Mesenchymal stem cell (in vitro differentiated cells and primary cell): Measurements from ENCODE around the gene PIAS2.

ENCODE experiments used
- DNase-seq: peaks from one replicate; pipeline ENCODE4 v3.0.0-alpha.2; 2013
- H2AFZ ChIP-seq: one replicate; pipeline ENCODE4 v1.6.1; 2013; ENCODE audit warnings: low read depth, mild to moderate bottlenecking, control low read depth, inconsistent platforms, low read length, moderate library complexity
- H2AK5ac ChIP-seq: 2 replicates; pipeline ENCODE4 v1.6.1; 2013; ENCODE audit warnings: low read length, moderate library complexity, mild to moderate bottlenecking, inconsistent platforms; ENCODE audit not compliant: severe bottlenecking
- H2BK120ac ChIP-seq: one replicate; pipeline ENCODE4 v1.6.1; 2013; ENCODE audit warnings: low read depth, mild to moderate bottlenecking, inconsistent platforms, low read length, moderate library complexity
- H2BK12ac ChIP-seq, 2 experiments: one replicate each; pipeline ENCODE4 v1.6.1; 2013; ENCODE audit warnings: inconsistent platforms in 2 of 2, low read length in 2 of 2, mild to moderate bottlenecking in 2 of 2, moderate library complexity in 2 of 2, control low read depth in 1 of 2
- H2BK15ac ChIP-seq: one replicate; pipeline ENCODE4 v1.6.1; 2013; ENCODE audit warnings: mild to moderate bottlenecking, low read depth, inconsistent platforms; ENCODE audit not compliant: poor library complexity, severe bottlenecking
- H2BK5ac ChIP-seq: 2 replicates; pipeline ENCODE4 v1.6.1; 2013; ENCODE audit warnings: low read depth, mild to moderate bottlenecking, low read length, control low read depth, inconsistent platforms; ENCODE audit not compliant: poor library complexity, severe bottlenecking
- H3K14ac ChIP-seq, 2 experiments: one replicate each; pipeline ENCODE4 v1.6.1; 2013; ENCODE audit warnings: inconsistent platforms in 2 of 2, low read length in 2 of 2, control low read depth in 1 of 2, mild to moderate bottlenecking in 1 of 2, moderate library complexity in 1 of 2
- H3K18ac ChIP-seq, 2 experiments: one replicate each; pipeline ENCODE4 v1.6.1; 2013; ENCODE audit warnings: inconsistent platforms in 2 of 2, low read length in 2 of 2, control low read depth in 1 of 2, low read depth in 1 of 2, mild to moderate bottlenecking in 1 of 2
- H3K23ac ChIP-seq, 2 experiments: one replicate each; pipeline ENCODE4 v1.6.1; 2013; ENCODE audit warnings: inconsistent platforms in 2 of 2, low read length in 2 of 2, mild to moderate bottlenecking in 2 of 2, moderate library complexity in 2 of 2, control low read depth in 1 of 2
- H3K27ac ChIP-seq: 2 replicates; pipeline ENCODE4 v1.5.1; 2013; ENCODE audit warnings: mild to moderate bottlenecking, moderate library complexity, low read length, control low read depth, inconsistent platforms; ENCODE audit not compliant: poor library complexity, severe bottlenecking
- H3K27me3 ChIP-seq, 2 experiments: 2 replicates each; pipeline versions ENCODE4 v1.6.1 to v1.7.0; 2013; ENCODE audit warnings: low read length in 2 of 2, mild to moderate bottlenecking in 2 of 2, moderate library complexity in 2 of 2, control low read depth in 1 of 2, inconsistent platforms in 1 of 2; ENCODE audit not compliant: control insufficient read depth in 1 of 2, insufficient read depth in 1 of 2
- H3K36me3 ChIP-seq, 2 experiments: 2 replicates each; pipeline versions ENCODE4 v1.6.1 to v1.7.0; 2013; ENCODE audit warnings: low read length in 2 of 2, control low read depth in 1 of 2, inconsistent platforms in 1 of 2, low read depth in 1 of 2, mild to moderate bottlenecking in 1 of 2; ENCODE audit not compliant: insufficient read depth in 2 of 2, control insufficient read depth in 1 of 2
- H3K4ac ChIP-seq, 2 experiments: one replicate each; pipeline ENCODE4 v1.6.1; 2013; ENCODE audit warnings: inconsistent platforms in 2 of 2, low read length in 2 of 2, mild to moderate bottlenecking in 2 of 2, moderate library complexity in 2 of 2, control low read depth in 1 of 2, low read depth in 1 of 2
- H3K4me1 ChIP-seq: 2 replicates; pipeline ENCODE4 v1.6.1; 2013; ENCODE audit warnings: low read depth, low read length, control low read depth; ENCODE audit not compliant: control insufficient read depth, insufficient read depth
- H3K4me2 ChIP-seq: 2 replicates; pipeline ENCODE4 v1.6.1; 2013; ENCODE audit warnings: low read length, mild to moderate bottlenecking, inconsistent platforms; ENCODE audit not compliant: poor library complexity, severe bottlenecking
- H3K4me3 ChIP-seq, 2 experiments: 2 replicates each; pipeline versions ENCODE4 v1.5.1 to v1.7.0; 2013; ENCODE audit warnings: low read length in 2 of 2, mild to moderate bottlenecking in 2 of 2, control low read depth in 1 of 2, low read depth in 1 of 2; ENCODE audit not compliant: insufficient read depth in 1 of 2
- H3K79me1 ChIP-seq: replicated peaks from 2 replicates; pipeline ENCODE4 v1.6.1; 2013; ENCODE audit warnings: mild to moderate bottlenecking, control low read depth, low read length, inconsistent platforms; ENCODE audit not compliant: poor library complexity, severe bottlenecking
- H3K9ac ChIP-seq: 2 replicates; pipeline ENCODE4 v1.7.0; 2013; ENCODE audit warnings: mild to moderate bottlenecking, low read length, moderate library complexity
- H3K9me3 ChIP-seq: 2 replicates; pipeline ENCODE4 v1.7.0; 2013; ENCODE audit warnings: mild to moderate bottlenecking, low read length; ENCODE audit not compliant: control insufficient read depth
- H4K8ac ChIP-seq: one replicate; pipeline ENCODE4 v1.6.1; 2013; ENCODE audit warnings: inconsistent platforms, mild to moderate bottlenecking, low read length, moderate library complexity
- H4K91ac ChIP-seq: one replicate; pipeline ENCODE4 v1.6.1; 2013; ENCODE audit warnings: mild to moderate bottlenecking, low read length, inconsistent platforms
- whole genome bisulfite sequencing: methylation state at CpG from one replicate; pipeline ENCODE4 v1.1.7; 2013; ENCODE audit warnings: mixed read lengths; 5-methylcytosine and 5-hydroxymethylcytosine counted together

The PIAS2 gene

DNA sequence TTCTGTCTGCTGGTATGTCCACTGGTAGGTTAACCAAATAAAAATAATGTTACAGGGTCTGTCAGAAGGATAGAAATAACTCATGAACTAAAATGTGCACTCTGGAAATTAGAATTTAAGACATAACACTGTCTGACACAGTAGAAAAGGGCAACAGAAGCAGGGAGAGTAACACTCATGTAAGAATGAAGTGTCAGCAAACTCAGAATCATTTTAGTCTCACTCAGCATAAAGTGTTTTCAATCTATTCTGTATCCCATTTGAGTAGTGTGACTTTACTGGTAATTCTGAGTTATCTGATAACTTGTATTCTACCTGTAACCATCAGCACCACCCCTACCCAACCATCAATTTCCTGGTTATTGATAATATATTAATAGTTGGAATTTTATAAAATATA is 68.3 kb downstream of the PIAS2 start:
- H3K23ac ChIP-seq, result no peak overlapping the region
- H3K27me3 ChIP-seq, result no peaks in the 10 kb centered on the region
- no peak overlapping the region for H3K14ac ChIP-seq

DNA sequence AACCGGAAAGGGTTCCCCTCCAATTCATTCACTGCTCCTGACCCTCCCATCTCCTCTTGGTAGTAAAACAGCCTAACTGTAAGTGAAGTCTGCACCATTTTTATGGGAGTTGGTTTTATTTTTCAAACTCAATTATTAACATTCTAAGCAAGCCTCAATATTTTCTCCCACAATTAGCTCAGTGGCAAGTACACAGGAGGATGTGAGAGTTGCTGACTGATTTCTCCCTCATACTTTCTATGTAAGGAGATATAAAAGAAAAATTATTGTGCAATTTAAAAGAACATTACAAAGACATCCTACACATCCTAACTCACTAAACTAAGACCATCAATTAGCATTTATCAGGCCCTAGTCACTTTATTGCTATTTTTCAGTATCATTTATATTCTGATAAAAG is 73.9 kb downstream of the PIAS2 start:
- H3K79me1 ChIP-seq, result peaks cover 2% of the 10 kb centered on the region
- no peak overlapping the region for H3K14ac ChIP-seq
- no peak overlapping the region for H2BK120ac ChIP-seq
- no peaks in the 10 kb centered on the region for H3K4me1 ChIP-seq
- no peak overlapping the region for H2BK5ac ChIP-seq
- H3K4me2 ChIP-seq, result no peak overlapping the region
- no peaks in the 10 kb centered on the region for H3K9me3 ChIP-seq
- no peak overlapping the region for H3K18ac ChIP-seq
- no peak overlapping the region for H3K9ac ChIP-seq
- H4K91ac ChIP-seq, result no peak overlapping the region
- no peaks in the 10 kb centered on the region for H3K27me3 ChIP-seq
- peaks cover 0 to 16% of the 10 kb centered on the region in 2 experiments for H3K36me3 ChIP-seq
- 100% methylated on average over 1 of the region's 1 CpG for WGBS
- H2BK15ac ChIP-seq, result no peak overlapping the region
- no peak overlapping the region for H2AK5ac ChIP-seq
- no peak overlapping the region for H3K27ac ChIP-seq
- H3K4ac ChIP-seq, result no peak overlapping the region
- H2BK12ac ChIP-seq, result no peak overlapping the region
- no peak for DNase-seq
- H3K4me3 ChIP-seq, result no peak overlapping the region
- H2AFZ ChIP-seq, result no peak overlapping the region
- H3K23ac ChIP-seq, result no peak overlapping the region
- H4K8ac ChIP-seq, result no peak overlapping the region

More for the DNA sequence above, 68.3 kb downstream of the PIAS2 start:
- Histone ChIP-seq H2BK5ac (no peak overlapping the region), H2BK12ac (no peak overlapping the region), H2BK120ac (no peak overlapping the region), H3K4me1 (no peaks in the 10 kb centered on the region), H3K27ac (no peak overlapping the region), H3K4me3 (no peak overlapping the region), H2AFZ (no peak overlapping the region), H2BK15ac (no peak overlapping the region), H4K8ac (no peak overlapping the region), H3K4ac (no peak overlapping the region), H3K79me1 (peaks cover 6% of the 10 kb centered on the region), H2AK5ac (no peak overlapping the region), H3K9me3 (no peaks in the 10 kb centered on the region), H3K4me2 (no peak overlapping the region), H4K91ac (no peak overlapping the region), H3K18ac (no peak overlapping the region), H3K36me3 (peaks cover 6 to 23% of the 10 kb centered on the region in 2 experiments), H3K9ac (no peak overlapping the region)
- no peak for DNase-seq

DNA sequence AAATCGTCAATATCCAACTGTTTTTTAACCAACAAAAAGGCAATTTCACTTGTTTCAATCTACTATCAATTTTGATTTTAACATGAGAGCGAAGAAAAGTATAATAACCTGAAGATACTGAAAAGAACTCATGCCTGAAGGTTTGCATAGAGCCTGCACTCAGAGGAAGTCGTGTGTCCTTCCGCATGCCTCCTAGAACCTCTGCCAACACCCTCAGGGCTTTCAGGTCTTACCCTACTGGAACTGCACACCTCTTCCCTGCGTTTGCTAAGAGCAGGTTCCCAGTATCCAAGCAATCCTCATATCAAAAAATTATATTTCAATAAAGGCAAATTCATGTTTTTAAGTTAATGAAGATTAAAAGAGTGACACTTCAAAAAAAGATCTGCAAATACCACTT is 74.7 kb downstream of the PIAS2 start:
- H3K36me3 ChIP-seq, result peaks cover 0 to 20% of the 10 kb centered on the region in 2 experiments
- H3K27me3 ChIP-seq, result no peaks in the 10 kb centered on the region
- H2BK5ac ChIP-seq, result no peak overlapping the region
- H3K4me1 ChIP-seq, result no peaks in the 10 kb centered on the region
- no peak overlapping the region for H3K4ac ChIP-seq
- H2BK15ac ChIP-seq, result no peak overlapping the region
- no peak overlapping the region for H3K18ac ChIP-seq
- no peak overlapping the region for H2AFZ ChIP-seq
- H2BK12ac ChIP-seq, result no peak overlapping the region
- H3K9ac ChIP-seq, result no peak overlapping the region
- H3K9me3 ChIP-seq, result no peaks in the 10 kb centered on the region
- H3K4me2 ChIP-seq, result no peak overlapping the region
- H2AK5ac ChIP-seq, result no peak overlapping the region
- H4K91ac ChIP-seq, result no peak overlapping the region
- no peak overlapping the region for H4K8ac ChIP-seq
- H3K23ac ChIP-seq, result no peak overlapping the region
- no peaks in the 10 kb centered on the region for H3K79me1 ChIP-seq
- H2BK120ac ChIP-seq, result no peak overlapping the region
- 96% methylated on average over 4 of the region's 5 CpGs for WGBS
- H3K27ac ChIP-seq, result no peak overlapping the region
- H3K4me3 ChIP-seq, result no peak overlapping the region
- DNase-seq, result no peak
- H3K14ac ChIP-seq, result no peak overlapping the region

DNA sequence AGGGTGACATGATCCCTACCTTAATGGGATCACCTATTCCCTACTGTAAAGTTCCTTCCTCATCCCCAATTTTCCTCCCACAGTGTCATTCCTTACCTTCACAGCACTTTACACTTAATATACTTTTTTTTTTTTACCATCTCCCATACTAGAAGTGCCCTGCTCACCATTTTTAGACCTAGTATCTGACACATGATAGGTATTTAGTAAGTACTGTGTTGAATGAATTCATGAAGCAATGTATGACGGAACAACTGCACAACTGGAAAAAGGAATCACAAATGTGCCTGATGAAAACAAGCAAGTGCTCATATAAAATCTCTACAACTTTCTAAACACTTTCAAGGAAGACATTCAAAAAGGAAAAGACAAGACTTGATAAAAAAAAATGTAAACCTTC is 83.4 kb downstream of the PIAS2 start:
- no peak overlapping the region for H3K4me3 ChIP-seq
- no peaks in the 10 kb centered on the region for H3K4me1 ChIP-seq
- H2BK15ac ChIP-seq, result no peak overlapping the region
- no peak overlapping the region for H3K27ac ChIP-seq
- no peak overlapping the region for H3K4me2 ChIP-seq
- H2AK5ac ChIP-seq, result no peak overlapping the region
- H3K9ac ChIP-seq, result no peak overlapping the region
- DNase-seq, result no peak
- no peak overlapping the region for H4K91ac ChIP-seq
- H3K18ac ChIP-seq, result no peak overlapping the region
- H3K9me3 ChIP-seq, result no peaks in the 10 kb centered on the region
- H3K14ac ChIP-seq, result no peak overlapping the region
- no peak overlapping the region for H3K4ac ChIP-seq
- peaks cover 0 to 48% of the 10 kb centered on the region in 2 experiments for H3K36me3 ChIP-seq
- H3K23ac ChIP-seq, result no peak overlapping the region
- H2BK5ac ChIP-seq, result no peak overlapping the region
- no peak overlapping the region for H2BK12ac ChIP-seq
- no peaks in the 10 kb centered on the region for H3K27me3 ChIP-seq
- H2BK120ac ChIP-seq, result no peak overlapping the region
- H3K79me1 ChIP-seq, result no peaks in the 10 kb centered on the region
- no peak overlapping the region for H4K8ac ChIP-seq
- WGBS, result no CpG with 5 or more reads among the region's 1 CpG
- H2AFZ ChIP-seq, result no peak overlapping the region
